HCT116 (cell line): ENCODE results near the gene OLAH. TPM values are rescaled to one million over a fixed set of nuclear protein-coding genes. Genes with fewer than 3 reads are reported as not detected.

ENCODE experiments used
- ATAC-seq: fragments of 200-7000 bp; cut with Tn5 transposase; 2 replicates; pipeline ENCODE4 v1.9.1; 2020; ENCODE audit warnings: mild to moderate bottlenecking, moderate library complexity
- BruUV-seq: library from RNA; stranded (reverse); fragments of 400-500 nt; replicated peaks from 2 replicates; lab custom pipeline; 2021; lab: Mats Ljungman, UMichigan
- CTCF ChIA-PET: fragments of 300-600 bp; sonication (Branson Sonifier 250); formaldehyde crosslinking; loops from one replicate; lab custom pipeline; 2021; ENCODE audit warnings: antibody characterized with exemption; lab: Charles Lee
- POLR2A ChIA-PET: fragments of 300-600, 350-600 bp; sonication (Branson Sonifier 250); formaldehyde crosslinking; loops from one replicate; lab custom pipeline; 2021; ENCODE audit warnings: antibody characterized with exemption; lab: Charles Lee
- RAD21 ChIA-PET, 2 experiments: fragments of 300-600 bp; sonication (Branson Sonifier 250); formaldehyde crosslinking; loops; one replicate each; lab custom pipeline; 2023; ENCODE audit warnings: low total read pairs in 2 of 2; ENCODE audit not compliant: uncharacterized antibody in 2 of 2, unreplicated experiment in 2 of 2, low non-redundant PET in 1 of 2; lab: Charles Lee
- DNase-seq: peaks from one replicate; pipeline ENCODE4 v3.0.0-alpha.2; 2010; ENCODE audit warnings: low read depth, low spot score
- H2AFZ ChIP-seq: fragments of 200-600 bp; shearing (Covaris generic), sonication (generic); 2 replicates; pipeline ENCODE4 v1.6.1; 2017; ENCODE audit warnings: low read depth, mixed run types, mixed read lengths, antibody characterized with exemption, low read length; ENCODE audit not compliant: poor library complexity, severe bottlenecking
- H3K27ac ChIP-seq: 2 replicates; pipeline ENCODE4 v1.5.1; 2012; ENCODE audit warnings: low read depth, low read length
- H3K27me3 ChIP-seq: fragments of 200-600 bp; sonication (generic); 2 replicates; pipeline ENCODE4 v1.6.1; 2016; ENCODE audit warnings: mixed run types, low read length, mixed read lengths; ENCODE audit not compliant: insufficient read depth
- H3K36me3 ChIP-seq, 2 experiments: fragments of 200-500 bp in 1 of 2; fragments of 200-600 bp in 1 of 2; sonication (Bioruptor generic) in 1 of 2; sonication (generic) in 1 of 2; 2 replicates each; pipeline versions ENCODE4 v1.5.1 to v1.6.1; 2014 to 2016; ENCODE audit warnings: low read length in 2 of 2, inconsistent platforms in 1 of 2, mixed read lengths in 1 of 2, mixed run types in 1 of 2; ENCODE audit not compliant: insufficient read depth in 2 of 2, control insufficient read depth in 1 of 2
- H3K4me1 ChIP-seq, 2 experiments: fragments of 200-600 bp in 1 of 2; sonication (generic) in 1 of 2; 2 replicates each; pipeline versions ENCODE4 v1.5.1 to v1.6.1; 2012 to 2017; ENCODE audit warnings: low read length in 2 of 2, inconsistent platforms in 1 of 2, mild to moderate bottlenecking in 1 of 2, mixed read lengths in 1 of 2, mixed run types in 1 of 2, moderate library complexity in 1 of 2; ENCODE audit not compliant: insufficient read depth in 2 of 2, control insufficient read depth in 1 of 2
- H3K4me2 ChIP-seq: fragments of 200-600 bp; sonication (generic); 2 replicates; pipeline ENCODE4 v1.6.1; 2017; ENCODE audit warnings: mixed run types, low read length, mixed read lengths
- H3K4me3 ChIP-seq, 2 experiments: fragments of 200-600 bp in 1 of 2; sonication (generic) in 1 of 2; replicated peaks in 1 of 2; 2 replicates each; pipeline ENCODE4 v1.5.1; 2011 to 2016; ENCODE audit warnings: low read length in 2 of 2, control low read depth in 1 of 2, low read depth in 1 of 2, mild to moderate bottlenecking in 1 of 2, mixed read lengths in 1 of 2, mixed run types in 1 of 2
- H3K79me2 ChIP-seq: fragments of 200-600 bp; sonication (generic); 2 replicates; pipeline ENCODE4 v1.6.1; 2017; ENCODE audit warnings: mild to moderate bottlenecking, mixed run types, low read length, moderate library complexity, mixed read lengths; ENCODE audit not compliant: insufficient read depth
- H3K9ac ChIP-seq: fragments of 200-600 bp; sonication (generic); 2 replicates; pipeline ENCODE4 v1.6.1; 2016; ENCODE audit warnings: low read length, mixed read lengths
- H3K9me2 ChIP-seq: fragments of 200-600 bp; sonication (generic), shearing (Covaris generic); 2 replicates; pipeline ENCODE4 v1.6.1; 2017; ENCODE audit warnings: mixed run types, mild to moderate bottlenecking, moderate library complexity; ENCODE audit not compliant: insufficient read depth
- H3K9me3 ChIP-seq, 2 experiments: fragments of 200-500 bp in 1 of 2; fragments of 200-600 bp in 1 of 2; sonication (Bioruptor generic) in 1 of 2; sonication (generic) in 1 of 2; 2 replicates each; pipeline ENCODE4 v1.6.1; 2014 to 2017; ENCODE audit warnings: low read length in 2 of 2, mixed read lengths in 2 of 2, inconsistent platforms in 1 of 2, low read depth in 1 of 2, mild to moderate bottlenecking in 1 of 2, mixed run types in 1 of 2, moderate library complexity in 1 of 2; ENCODE audit not compliant: control insufficient read depth in 1 of 2, insufficient read depth in 1 of 2
- H4K20me1 ChIP-seq: fragments of 200-600 bp; sonication (generic), shearing (Covaris generic); 2 replicates; pipeline ENCODE4 v1.6.1; 2017; ENCODE audit warnings: mixed run types, mild to moderate bottlenecking, moderate library complexity; ENCODE audit not compliant: insufficient read depth
- CBX3 ChIP-seq: IDR thresholded peaks from 2 replicates; pipeline ENCODE4 v1.6.1; 2012; ENCODE audit warnings: low read depth
- CTCF ChIP-seq, 3 experiments: fragments of 200-600 bp in 1 of 3; sonication (generic) in 1 of 3; IDR thresholded peaks in 2 of 3; conservative IDR thresholded peaks in 1 of 3; 2 replicates each; pipeline ENCODE4 v1.5.1; 2012 to 2017; ENCODE audit warnings: low read depth in 2 of 3, low read length in 2 of 3, antibody characterized with exemption in 1 of 3, borderline replicate concordance in 1 of 3, control low read depth in 1 of 3, mild to moderate bottlenecking in 1 of 3, mixed read lengths in 1 of 3, mixed run types in 1 of 3, moderate library complexity in 1 of 3; ENCODE audit not compliant: insufficient read depth in 1 of 3
- EZH2 ChIP-seq: fragments of 200-600 bp; sonication (generic); IDR thresholded peaks from 2 replicates; pipeline ENCODE4 v1.6.1; 2017; ENCODE audit warnings: antibody characterized with exemption, mixed run types
- POLR2A ChIP-seq: IDR thresholded peaks from 2 replicates; pipeline ENCODE4 v1.7.0; 2011; ENCODE audit warnings: borderline replicate concordance; ENCODE audit not compliant: insufficient read depth, insufficient read length; ENCODE audit errors: extremely low read depth
- SP1 ChIP-seq: IDR thresholded peaks from 2 replicates; pipeline ENCODE4 v1.6.1; 2012; ENCODE audit warnings: low read depth
- SRF ChIP-seq: IDR thresholded peaks from 2 replicates; pipeline ENCODE4 v1.6.1; 2012; ENCODE audit warnings: low read depth
- TCF7L2 ChIP-seq: IDR thresholded peaks from 2 replicates; pipeline ENCODE4 v1.7.0; 2011; ENCODE audit warnings: borderline replicate concordance, inconsistent platforms; ENCODE audit not compliant: insufficient read depth, insufficient read length; ENCODE audit errors: extremely low read depth
- ZBTB33 ChIP-seq: IDR thresholded peaks from 2 replicates; pipeline ENCODE4 v1.6.1; 2011; ENCODE audit warnings: mild to moderate bottlenecking, low read length, moderate library complexity; ENCODE audit not compliant: insufficient replicate concordance; ENCODE audit errors: extremely low read depth
- ZFX ChIP-seq: fragments of 450-650 bp; IDR thresholded peaks from 2 replicates; pipeline ENCODE4 v1.6.1; 2017
- intact Hi-C: fragments of 100-400 bp; cut with micrococcal nuclease; formaldehyde crosslinking; loops from 2 replicates; pipeline ENCODE4 v1.10.0; 2022
- total RNA-seq: library from RNA; stranded (reverse); gene quantifications from one replicate; pipeline ENCODE4 v1.2.1, GENCODE V29; 2021; ENCODE audit not compliant: unreplicated experiment
- TF ChIP-seq, protein P1 (sequence below): IDR thresholded peaks from 2 replicates; pipeline ENCODE4 v1.6.1; 2012; ENCODE audit warnings: low read depth

The OLAH gene
- total RNA-seq, 1 experiment from 2014 or later, result not detected

GRCh38 chr10:15053061-15053460, 9.3 kb downstream of the OLAH start:
- ChIA-PET CTCF (no interaction called here), RAD21 (no interaction called here)

GRCh38 chr10:15058689-15059088, 14.9 kb downstream of the OLAH start:
- H3K9me2 ChIP-seq, result no peaks in the 10 kb centered on the region
- H3K27ac ChIP-seq, result no peak overlapping the region
- H3K79me2 ChIP-seq, result no peaks in the 10 kb centered on the region
- no peaks in the 10 kb centered on the region for H3K4me1 ChIP-seq
- ChIA-PET CTCF (no interaction called here), POLR2A (no interaction called here), RAD21 (no interaction called here)
- no peaks in the 10 kb centered on the region for H3K9me3 ChIP-seq
- H3K36me3 ChIP-seq, result no peaks in the 10 kb centered on the region
- DNase-seq, result no peak
- no peak overlapping the region for H3K4me3 ChIP-seq
- H2AFZ ChIP-seq, result no peak overlapping the region
- H3K4me2 ChIP-seq, result no peak overlapping the region
- no peaks in the 10 kb centered on the region for H4K20me1 ChIP-seq
- no peak overlapping the region for H3K9ac ChIP-seq
- intact Hi-C loops, result no loop called here
- no TSS peak for BruUV-seq
- ATAC-seq, result no peak
- H3K27me3 ChIP-seq, result no peaks in the 10 kb centered on the region
- no peak for TF ChIP-seq POLR2A
- no peak for TF ChIP-seq SRF
- no peak for TF ChIP-seq SP1
- TF ChIP-seq EZH2, result no peak
- no peak for TF ChIP-seq CBX3
- TF ChIP-seq, protein P1, sequence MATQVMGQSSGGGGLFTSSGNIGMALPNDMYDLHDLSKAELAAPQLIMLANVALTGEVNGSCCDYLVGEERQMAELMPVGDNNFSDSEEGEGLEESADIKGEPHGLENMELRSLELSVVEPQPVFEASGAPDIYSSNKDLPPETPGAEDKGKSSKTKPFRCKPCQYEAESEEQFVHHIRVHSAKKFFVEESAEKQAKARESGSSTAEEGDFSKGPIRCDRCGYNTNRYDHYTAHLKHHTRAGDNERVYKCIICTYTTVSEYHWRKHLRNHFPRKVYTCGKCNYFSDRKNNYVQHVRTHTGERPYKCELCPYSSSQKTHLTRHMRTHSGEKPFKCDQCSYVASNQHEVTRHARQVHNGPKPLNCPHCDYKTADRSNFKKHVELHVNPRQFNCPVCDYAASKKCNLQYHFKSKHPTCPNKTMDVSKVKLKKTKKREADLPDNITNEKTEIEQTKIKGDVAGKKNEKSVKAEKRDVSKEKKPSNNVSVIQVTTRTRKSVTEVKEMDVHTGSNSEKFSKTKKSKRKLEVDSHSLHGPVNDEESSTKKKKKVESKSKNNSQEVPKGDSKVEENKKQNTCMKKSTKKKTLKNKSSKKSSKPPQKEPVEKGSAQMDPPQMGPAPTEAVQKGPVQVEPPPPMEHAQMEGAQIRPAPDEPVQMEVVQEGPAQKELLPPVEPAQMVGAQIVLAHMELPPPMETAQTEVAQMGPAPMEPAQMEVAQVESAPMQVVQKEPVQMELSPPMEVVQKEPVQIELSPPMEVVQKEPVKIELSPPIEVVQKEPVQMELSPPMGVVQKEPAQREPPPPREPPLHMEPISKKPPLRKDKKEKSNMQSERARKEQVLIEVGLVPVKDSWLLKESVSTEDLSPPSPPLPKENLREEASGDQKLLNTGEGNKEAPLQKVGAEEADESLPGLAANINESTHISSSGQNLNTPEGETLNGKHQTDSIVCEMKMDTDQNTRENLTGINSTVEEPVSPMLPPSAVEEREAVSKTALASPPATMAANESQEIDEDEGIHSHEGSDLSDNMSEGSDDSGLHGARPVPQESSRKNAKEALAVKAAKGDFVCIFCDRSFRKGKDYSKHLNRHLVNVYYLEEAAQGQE, result no peak
- TF ChIP-seq ZBTB33, result no peak
- TF ChIP-seq TCF7L2, result no peak

More at GRCh38 chr10:15053061-15053460, 9.3 kb downstream of the OLAH start:
- intact Hi-C loops, result no loop called here
- no peaks in the 10 kb centered on the region for H4K20me1 ChIP-seq
- no peaks in the 10 kb centered on the region for H3K79me2 ChIP-seq
- H3K36me3 ChIP-seq, result no peaks in the 10 kb centered on the region
- no peak overlapping the region for H3K9ac ChIP-seq
- no peak overlapping the region for H3K4me2 ChIP-seq
- H2AFZ ChIP-seq, result no peak overlapping the region
- POLR2A ChIA-PET, result no interaction called here
- BruUV-seq, result no TSS peak
- ATAC-seq (no peak), DNase-seq (no peak)
- H3K4me3 ChIP-seq, result no peak overlapping the region
- no peaks in the 10 kb centered on the region for H3K9me2 ChIP-seq
- no peak overlapping the region for H3K27ac ChIP-seq
- no peaks in the 10 kb centered on the region for H3K9me3 ChIP-seq
- no peaks in the 10 kb centered on the region for H3K27me3 ChIP-seq
- no peaks in the 10 kb centered on the region for H3K4me1 ChIP-seq
- TF ChIP-seq ZFX (no peak), CTCF (IDR thresholded peaks at IDR 0.05 in 2 of 3, conservative IDR thresholded peaks at IDR 0.05 in 1 of 3; ENCODE audit: borderline replicate concordance in 1 of 3, insufficient read depth in 1 of 3, low read depth in 2 of 3, low read length in 2 of 3) (no peak)
